H4 (cell line): ENCODE results near the gene CACNG7. TPM values are rescaled to one million over a fixed set of nuclear protein-coding genes. Genes with fewer than 3 reads are reported as not detected.
A peak's percentile ranks its signal among the peaks of the same experiment; 100 is the strongest.

Experiments
- DNase-seq: peaks from one replicate; pipeline ENCODE4 v3.0.0-alpha.2; 2015; ENCODE audit warnings: low spot score
- total RNA-seq: library from RNA; depleted of rRNA; stranded (reverse); fragments of >200 nt; shearing (Covaris generic); gene quantifications from 2 replicates; pipeline ENCODE4 v1.2.3, GENCODE V29; 2014

The CACNG7 gene
- total RNA-seq, 1 experiment from 2014 or later: not detected

- DNase-seq: peak; percentile 88
Observed at GRCh38 chr19:53879140-53880081, 29.7 kb upstream of the CACNG7 start.

DNA sequence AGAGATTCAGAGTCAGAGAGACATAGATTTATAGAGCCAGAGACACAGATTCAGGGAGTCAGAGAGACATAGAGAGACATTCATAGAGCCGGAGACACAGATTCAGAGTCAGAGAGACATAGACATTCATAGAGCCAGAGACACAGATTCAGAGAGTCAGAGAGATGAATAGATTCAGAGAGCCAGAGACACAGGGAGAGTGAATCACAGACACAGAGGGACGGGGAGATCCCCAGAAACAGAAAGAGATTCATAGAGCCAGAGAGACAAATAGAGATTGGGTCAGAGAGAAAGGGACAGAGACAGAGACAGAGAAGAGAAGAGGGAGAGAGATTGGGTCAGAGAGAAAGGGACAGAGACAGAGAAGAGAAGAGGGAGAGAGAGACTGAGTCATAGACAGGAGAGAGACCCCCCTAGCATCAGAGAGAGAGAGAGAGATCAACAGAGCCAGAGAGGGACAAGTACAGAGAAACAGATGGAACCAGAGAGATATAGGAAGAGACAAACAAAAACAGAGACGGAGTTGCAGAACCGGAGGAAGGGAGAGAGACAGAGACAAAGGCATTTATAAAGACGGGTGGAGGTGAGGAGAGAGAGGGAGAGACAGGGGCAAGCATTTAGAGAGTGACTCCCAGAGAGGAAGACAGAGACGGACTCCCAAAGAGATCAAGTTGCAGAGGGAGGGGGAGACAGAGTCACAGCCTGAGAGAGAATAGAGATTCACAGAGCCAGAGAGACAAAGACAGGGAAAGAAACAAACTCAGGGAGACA, 28.2 kb upstream of the CACNG7 start:
- no peak for DNase-seq

GRCh38 chr19:53881482-53882390, 27.3 kb upstream of the CACNG7 start, which contains the start of gene PRKCG:
PRKCG (plus strand) TSS chr19:53882197; CDS start chr19:53882495, 298 bp downstream.
- DNase-seq: no peak

DNA sequence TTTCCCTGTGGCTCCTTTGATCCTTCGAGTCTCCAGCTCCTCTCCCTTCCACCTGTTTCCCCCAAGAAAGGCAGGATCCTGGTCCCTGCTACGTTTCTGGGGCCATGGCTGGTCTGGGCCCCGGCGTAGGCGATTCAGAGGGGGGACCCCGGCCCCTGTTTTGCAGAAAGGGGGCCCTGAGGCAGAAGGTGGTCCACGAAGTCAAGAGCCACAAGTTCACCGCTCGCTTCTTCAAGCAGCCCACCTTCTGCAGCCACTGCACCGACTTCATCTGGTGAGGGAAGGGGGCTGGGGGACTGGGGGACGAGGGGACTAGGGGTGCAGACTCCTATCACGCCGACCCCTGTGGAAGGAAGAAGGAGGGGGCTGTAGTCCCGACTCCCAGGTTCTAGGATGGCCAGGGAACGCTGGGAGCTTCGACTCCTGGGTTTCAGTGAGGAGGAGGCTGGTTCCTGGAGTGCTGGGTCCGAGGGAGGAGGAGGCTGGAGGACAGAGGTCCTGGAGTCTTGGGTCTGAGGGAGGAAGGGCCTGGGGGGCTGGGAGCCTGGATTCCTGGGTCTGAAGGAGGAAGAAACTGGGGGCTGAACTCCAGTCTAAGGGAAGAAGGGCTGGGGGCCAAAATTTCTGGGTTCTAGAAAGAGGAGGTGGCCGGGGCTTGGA, 26.6 kb upstream of the CACNG7 start:
- no peak for DNase-seq

GRCh38 chr19:53883231-53883661, 25.8 kb upstream of the CACNG7 start:
- DNase-seq: no peak

DNA sequence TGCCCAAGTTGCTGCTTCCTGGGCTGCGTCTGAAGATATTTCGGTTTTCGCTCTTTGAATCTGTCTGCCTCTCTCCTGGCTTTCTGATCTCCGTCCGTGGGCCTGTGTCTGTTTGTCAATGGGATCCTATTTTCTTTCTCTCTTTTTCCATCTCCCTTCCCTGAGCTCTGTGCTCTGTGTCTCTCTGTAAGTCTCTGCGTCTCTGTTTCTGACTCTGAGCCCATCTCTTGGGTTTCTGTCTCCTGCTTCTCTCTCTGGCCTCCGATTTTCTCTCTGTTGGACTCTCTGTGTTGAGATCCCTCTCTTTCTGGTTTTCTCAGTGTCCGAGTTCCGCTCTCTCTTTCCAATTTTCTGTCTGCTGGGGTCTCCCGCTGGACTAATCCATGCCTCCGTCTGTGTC, 25.3 kb upstream of the CACNG7 start:
- no peak for DNase-seq

GRCh38 chr19:53884256-53884655, 24.8 kb upstream of the CACNG7 start:
- no peak for DNase-seq

DNA sequence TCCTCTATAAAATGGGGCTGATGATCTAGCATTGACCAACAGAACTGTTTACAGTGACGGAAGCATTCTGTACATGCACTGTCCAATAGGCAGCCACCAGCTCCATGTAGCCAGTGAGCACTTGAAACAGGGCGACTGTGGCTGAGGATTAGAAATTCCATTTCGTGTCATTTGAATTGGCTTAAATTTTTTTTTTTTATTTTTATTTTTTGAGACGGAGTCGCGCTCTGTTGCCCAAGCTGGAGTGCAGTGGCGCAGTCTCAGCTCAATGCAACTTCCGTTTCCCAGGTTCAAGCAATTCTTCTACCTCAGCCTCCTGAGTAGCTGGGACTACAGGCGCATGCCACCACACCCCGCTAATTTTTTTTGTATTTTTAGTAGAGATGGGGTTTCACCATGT, 24.0 kb upstream of the CACNG7 start:
- DNase-seq: no peak

- no peak for DNase-seq
Observed at GRCh38 chr19:53892301-53892980, 16.6 kb upstream of the CACNG7 start.

DNA sequence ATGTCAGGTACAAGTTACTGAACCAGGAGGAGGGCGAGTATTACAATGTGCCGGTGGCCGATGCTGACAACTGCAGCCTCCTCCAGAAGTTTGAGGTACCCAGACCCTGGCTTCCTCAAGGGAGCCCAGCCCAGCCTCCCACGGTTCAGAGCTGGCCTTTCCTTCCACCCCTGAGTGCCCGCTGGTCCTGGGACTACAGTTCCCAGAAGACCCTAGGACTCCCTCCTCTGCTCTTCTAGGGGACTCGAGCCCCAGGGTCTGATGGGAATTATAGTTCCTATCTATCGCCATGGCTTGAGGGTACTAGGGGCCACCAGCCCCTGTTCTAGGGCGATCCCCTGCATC, 16.1 kb upstream of the CACNG7 start:
- DNase-seq: no peak

- DNase-seq: no peak
Observed at GRCh38 chr19:53894707-53895106, 14.4 kb upstream of the CACNG7 start.

- no peak for DNase-seq
Observed at GRCh38 chr19:53896682-53897081, 12.4 kb upstream of the CACNG7 start.

DNA sequence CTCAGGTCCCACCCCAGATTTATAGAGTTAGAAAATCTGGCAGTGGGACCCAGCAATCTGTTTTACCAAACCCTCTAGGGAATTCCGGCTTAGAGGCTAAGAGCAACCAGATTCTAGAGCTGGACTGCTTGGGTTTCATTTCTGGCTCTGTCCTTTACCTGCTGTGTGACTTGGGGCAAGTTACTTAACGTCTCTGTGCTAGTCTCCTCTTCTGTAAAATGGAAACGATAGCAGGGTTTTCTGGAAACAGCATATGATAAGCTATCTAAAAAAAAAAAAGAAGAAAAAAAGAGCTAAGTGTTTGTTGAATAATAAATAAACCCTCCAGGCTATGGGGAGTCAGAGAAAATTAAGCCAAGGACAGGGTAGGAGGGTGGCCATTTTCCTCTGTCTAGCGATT, 11.6 kb upstream of the CACNG7 start:
- no peak for DNase-seq

DNA sequence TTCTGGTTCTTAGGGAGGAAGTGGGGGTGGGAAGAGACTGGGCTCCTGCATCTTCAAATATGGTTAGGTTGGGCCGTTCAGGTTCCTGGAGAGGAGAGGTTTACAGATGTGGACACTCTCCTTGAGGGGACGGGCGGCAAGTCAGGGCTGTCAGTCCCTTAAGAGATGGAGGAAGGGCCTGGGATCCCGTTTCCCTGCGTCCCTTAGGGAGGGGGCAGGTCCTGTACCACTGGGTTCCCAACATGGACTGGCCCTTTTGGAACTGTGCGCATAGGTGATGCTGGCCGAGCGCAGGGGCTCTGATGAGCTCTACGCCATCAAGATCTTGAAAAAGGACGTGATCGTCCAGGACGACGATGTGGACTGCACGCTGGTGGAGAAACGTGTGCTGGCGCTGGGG, 10.9 kb upstream of the CACNG7 start:
- no peak for DNase-seq

DNA sequence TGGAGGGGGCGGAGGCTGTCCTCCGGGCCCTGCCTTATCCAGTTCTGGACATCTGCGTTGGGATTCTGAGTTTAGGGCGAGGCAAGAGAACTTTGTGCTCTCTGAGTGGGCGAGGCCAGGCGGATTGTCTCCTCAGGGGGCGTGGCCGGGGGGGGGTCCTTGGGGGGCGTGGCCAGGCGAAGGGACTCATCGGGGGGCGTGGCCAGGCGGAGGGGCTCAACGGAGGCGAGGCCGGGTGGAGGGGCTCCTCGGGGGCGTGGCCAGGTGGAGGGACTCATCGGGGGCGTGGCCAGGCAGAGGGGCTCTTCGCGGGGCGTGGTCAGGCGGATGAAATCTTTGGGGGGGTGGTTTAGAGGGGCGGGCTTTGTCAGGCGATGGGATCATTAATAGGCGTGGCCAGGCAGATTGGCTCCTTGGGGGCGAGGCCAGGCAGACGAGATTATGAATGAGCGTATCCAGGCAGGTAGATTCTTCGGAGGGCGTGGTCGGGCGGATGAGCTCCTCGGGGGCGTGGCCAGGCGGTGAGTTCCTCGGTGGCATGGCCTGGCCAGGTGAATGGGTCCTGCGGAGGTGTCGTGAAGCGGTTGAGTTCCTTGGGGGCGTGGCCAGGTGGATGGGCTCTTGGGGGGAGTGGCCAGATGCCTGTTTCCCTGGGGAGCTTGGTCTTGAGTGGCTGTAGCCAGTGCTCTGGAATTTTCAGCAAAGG, 10.3 kb upstream of the CACNG7 start:
- no peak for DNase-seq

- DNase-seq: no peak
Observed at GRCh38 chr19:53900191-53900860, 8.8 kb upstream of the CACNG7 start.

- no peak for DNase-seq
Observed at GRCh38 chr19:53903055-53903680, 5.9 kb upstream of the CACNG7 start.

- no peak for DNase-seq
Observed at GRCh38 chr19:53904909-53905308, 4.2 kb upstream of the CACNG7 start.

DNA sequence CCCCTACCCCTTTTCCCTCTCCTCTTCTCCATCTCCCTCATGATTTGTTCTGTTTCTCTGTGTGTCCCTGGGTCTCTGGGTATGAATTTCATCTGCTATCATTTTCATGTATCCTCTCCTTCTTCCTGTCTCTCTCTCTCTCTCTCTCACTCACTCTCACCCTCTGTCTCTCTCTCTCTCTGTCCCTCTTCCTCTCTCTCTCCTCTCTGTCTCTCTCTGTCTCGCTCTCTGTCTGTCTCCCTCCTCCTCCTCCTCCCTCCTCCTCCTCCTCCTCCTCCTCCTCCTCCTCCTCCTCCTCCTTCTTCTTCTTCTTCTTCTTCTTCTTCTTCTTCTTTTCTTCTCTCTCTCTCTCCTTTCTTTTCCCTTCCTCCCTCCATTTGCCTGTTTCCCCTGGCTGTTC, 3.3 kb upstream of the CACNG7 start:
- no peak for DNase-seq
